SHP77 (cell line): ENCODE data around the gene HMGN3.

Source experiments
- DNase-seq, 2 experiments: peaks; one replicate each; lab custom pipeline; 2025; lab: John Stamatoyannopoulos, UW

The HMGN3 gene

DNA sequence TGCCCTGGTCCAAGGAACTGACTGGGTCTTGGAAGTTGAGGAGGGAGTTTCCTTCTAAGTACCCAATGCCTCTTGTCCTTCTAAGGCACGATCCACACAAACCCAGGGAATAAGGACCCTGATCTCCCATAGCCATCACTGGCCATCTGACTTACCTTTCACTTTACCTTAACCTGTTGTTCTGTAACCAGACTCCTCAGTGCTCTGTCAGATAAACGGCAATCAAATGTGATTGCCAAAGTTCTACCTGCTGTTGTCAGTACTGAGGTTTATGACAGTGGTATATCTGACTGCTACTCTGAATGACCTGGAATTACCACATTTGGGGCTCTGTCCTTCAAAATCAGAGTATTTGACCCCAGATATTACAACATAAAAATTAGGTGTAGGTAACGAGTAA is 49.8 kb downstream of the HMGN3 start:
- no peak for DNase-seq

DNA sequence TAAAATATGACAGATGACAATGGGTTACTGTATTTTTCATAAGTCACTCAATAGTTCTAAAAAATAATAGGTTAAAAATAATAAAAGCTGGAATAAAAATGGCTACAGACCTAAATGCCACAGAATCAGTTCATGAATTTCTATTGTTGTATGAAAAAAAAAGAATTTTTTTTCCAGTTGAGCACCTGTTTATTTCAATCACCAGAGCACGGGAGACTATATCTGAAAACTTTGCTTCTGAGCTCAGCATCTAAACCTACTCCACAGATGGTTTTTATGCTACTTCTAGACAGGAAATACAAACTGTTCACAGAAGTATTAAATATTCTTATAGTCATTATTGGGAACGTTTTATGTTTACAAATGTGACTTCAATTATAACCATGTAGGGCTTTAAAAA is 50.4 kb downstream of the HMGN3 start:
- no peak for DNase-seq

DNA sequence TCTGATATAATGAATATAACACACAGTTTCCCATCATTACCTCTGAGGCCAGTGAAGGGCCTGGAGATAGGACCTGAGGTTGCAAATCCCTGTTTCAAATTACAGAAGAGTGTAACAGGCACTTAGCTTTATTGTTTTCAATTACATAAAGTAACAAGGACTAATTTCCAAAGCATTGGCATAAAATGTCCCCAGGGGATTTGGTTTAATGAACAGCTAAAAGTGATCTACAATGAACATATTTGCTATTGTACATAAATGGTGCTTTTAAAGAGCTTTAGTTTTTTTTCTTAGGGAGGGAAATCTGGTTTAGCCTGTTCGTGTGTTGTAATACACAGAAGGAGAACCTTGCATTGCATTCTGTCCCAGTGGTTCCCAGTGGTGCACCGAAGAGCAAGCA is 54.4 kb downstream of the HMGN3 start:
- DNase-seq, result no peak

DNA sequence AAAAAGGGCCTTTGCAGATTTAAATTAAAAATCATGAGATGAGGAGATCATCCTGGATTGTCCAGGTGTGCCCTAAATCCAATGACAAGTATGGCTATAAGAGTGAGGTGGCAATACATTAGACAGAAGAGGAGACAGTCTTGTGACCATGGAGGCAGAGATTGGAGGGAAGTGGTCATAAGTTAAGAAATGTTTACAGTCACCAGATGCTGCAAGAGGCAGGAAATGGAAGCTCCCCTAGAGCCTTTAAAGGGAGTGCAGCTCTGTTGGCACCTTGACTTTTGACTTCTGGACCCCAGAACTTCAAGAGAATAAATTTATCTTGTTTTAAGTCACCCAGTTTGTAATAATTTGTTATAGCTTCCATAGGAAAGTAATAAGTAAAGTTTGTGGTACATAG is 61.1 kb downstream of the HMGN3 start:
- DNase-seq, result no peak

DNA sequence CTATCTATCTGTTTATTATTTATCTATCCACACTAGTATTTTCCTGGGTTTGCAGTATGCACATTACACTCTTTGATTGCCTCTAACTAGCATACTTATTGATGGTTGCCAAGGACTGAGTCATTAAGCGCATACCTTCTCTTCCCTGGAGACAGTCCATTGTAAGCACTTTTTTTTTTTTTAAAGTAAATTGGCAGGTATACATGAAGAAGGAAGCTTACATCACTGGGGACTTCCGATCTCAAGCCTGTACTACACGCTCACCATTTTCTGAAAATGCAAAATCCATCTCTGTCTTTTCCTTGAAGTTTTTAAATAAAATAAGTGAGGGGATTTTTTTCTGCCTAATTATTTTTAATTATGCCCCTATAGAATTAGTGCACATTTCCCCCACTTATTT is 63.5 kb downstream of the HMGN3 start:
- no peak for DNase-seq

DNA sequence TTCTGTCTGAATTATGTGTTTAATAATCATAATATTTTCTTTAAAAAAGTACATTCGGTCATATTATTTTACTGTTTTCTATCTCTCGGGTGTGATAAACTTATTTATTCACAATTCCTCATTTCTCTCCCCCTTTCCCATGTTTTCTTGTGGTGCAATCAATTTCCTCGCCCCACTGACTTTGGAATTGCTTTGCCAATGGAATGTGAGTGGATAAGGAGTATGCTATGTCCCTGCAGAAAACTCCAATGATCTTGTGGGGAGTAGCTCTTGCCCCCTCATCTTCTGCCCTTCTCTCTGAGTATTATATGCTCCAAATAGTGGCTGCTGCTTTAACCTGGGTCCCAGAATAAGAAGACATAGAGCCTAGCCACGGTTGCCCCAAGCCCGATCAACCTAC is 64.1 kb downstream of the HMGN3 start:
- no peak for DNase-seq

DNA sequence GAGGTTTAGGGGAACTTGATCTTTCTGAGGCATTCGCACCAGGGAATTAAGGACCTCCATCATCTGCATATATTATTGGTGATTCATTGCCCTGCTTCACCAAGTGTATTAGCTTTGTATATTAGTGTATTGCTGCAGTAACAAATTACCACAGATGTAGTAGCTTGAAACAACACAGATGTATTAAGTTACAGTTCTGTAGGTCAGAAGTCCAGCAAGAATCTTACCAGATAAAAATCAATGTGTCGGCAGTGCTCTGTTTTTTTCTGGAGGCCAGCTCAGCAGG is 65.8 kb downstream of the HMGN3 start:
- DNase-seq, result no peak

DNA sequence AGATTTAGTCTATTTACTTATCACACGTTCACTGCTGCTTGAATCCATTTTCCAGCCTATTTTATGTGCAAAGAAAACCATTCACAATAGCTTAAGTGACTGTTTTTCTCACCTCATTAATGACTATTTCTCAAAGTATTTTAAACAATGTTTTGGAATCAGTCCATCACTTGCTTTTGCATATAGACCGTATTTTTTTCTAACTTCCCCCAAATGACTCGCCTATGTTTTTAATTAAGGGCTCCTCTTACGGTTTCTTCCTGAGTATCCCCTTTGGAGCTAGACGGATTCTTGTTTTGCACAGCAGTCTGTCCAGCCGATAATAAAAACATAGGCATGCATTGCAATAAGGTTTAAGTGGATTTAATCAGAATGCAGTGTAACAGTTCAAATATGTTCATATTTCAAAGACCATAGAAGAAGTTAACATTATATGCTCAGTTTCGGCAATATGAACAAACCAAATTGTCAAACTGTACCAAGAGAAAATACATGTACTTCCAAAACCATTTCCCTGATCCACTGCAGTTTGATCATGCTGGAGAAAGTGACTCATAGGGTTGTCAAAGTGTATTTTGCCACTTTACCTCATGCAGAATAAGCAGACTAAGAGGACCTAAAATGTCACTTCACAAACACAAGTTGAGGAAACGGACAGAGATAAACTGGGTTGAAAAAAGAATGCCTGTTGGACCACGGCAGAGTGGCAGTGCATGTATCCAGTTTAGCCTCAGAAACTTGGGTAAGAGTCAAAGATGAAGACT is 66.4 kb downstream of the HMGN3 start:
- no peak for DNase-seq

DNA sequence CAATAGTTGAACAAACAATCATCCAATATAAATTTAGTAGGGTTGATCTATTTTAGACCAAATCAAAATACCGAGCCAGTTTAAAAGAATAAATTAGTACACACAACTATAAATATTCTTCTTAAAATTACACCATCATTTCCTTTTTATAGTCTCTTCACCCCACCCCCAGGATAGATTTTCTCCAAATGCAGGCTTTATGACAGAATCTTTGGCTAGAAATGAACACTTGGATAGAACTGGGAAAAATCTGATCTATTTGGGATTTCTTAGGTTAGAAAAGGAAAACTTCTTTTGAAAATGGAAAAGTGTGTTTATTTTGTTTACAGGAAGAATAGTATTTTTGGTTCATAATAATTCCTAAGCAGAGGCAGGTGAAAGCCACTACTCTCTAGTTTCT is 74.6 kb downstream of the HMGN3 start:
- no peak for DNase-seq

DNA sequence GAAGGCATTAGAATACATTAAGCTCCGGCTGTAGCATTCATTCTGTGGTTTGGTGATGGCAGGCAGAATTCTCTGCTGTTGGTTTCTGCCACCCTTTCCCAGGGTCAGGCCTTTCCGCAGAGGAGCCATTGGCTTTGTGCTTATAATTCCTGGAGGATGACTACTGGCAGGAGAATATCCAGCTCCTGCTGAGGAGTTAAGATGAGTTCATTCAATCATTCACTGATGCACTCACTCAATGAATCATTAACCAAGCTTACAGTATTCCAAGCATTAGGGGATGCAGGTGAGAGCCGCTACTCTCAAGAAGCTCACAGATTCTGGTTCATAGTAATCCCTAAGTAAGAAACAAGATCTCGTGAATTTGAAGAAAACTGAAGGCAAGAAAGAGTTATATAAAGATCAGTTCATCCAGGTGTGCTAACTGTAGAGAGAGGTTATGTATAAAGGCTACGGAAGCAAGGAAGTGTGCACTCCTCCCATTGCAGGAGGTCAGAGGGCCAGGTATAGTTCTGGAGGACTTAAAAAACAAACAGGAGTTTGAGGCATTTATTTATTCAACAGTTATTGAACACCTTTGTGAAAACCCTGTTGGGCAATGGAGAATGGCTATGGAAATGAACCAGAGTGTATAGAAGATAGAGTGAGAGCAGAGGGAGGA is 75.5 kb downstream of the HMGN3 start:
- DNase-seq, result no peak

DNA sequence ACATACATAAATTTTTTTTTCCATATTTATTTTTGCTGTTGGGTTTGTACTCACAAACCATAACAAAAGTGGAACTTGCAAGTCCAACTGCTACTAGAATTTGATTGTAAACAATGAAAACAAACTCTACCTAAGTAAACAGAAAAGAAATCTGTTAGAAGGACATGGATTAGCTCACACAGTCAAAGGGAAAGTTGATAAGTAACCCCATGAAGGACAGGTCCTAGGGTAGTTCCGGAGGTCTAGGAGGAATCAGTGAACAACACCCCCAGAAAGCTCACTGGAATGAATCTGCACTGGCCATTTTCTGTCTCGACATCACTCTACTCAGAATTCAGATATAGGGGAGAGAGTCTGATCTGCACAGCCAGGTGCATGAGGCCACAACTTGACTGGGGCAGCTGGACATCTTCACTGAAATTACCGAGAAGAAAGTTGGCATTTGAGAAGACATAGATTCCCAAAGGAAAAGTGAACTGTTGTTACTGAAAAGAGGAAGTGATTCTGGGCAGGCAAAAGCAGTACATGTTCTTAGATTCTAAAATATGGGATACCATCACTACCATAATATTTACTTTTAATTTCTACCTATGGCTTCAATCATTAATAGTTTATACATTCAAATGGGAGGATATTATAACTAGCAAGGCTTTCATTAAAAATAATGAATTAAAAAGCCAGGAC is 76.4 kb downstream of the HMGN3 start:
- no peak for DNase-seq

DNA sequence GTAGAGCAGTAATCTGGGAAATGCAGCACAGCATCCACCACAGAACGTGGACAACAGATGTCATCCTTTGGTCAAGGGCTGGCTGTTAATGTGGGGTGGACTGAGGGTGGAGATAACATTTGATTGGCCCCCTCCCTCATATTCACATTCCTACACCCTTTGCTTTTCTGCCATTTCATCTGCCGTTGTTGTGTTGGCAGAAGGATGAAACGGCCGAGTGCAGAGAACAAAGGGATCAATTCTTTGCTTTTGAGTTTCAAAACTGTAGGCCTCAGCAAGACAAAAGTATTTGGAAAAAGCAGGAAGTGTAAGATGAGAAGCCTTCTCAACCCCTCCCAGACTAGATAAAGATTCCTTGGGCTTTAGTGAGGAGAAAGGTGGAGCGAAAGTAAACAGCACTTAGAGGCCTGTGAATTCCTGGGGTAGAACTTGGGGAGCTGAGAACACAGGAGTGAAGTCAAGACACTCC is 82.2 kb downstream of the HMGN3 start:
- no peak for DNase-seq
